Lung (tissue), 12 donors: ENCODE data around the gene BABAM2. TPM values are rescaled to one million over a fixed set of nuclear protein-coding genes. Genes with fewer than 3 reads are reported as not detected.
A peak's percentile ranks its signal among the peaks of the same experiment; 100 is the strongest.

Experiments
- ATAC-seq: fragments of 200-7000 bp; cut with Tn5 transposase; one replicate; pipeline ENCODE4 v1.9.1; 2020; ENCODE audit warnings: moderate number of reproducible peaks; ENCODE audit not compliant: insufficient read depth, low FRiP score
- DNase-seq, 3 donors: peaks; one replicate each; pipeline ENCODE4 v3.0.0-alpha.2; 2013 to 2017
- H3K27ac ChIP-seq, 2 donors: one replicate each; pipeline ENCODE4 v1.5.1; 2013; ENCODE audit warnings: mild to moderate bottlenecking in 2 of 2, moderate library complexity in 2 of 2, control low read depth in 1 of 2, inconsistent platforms in 1 of 2, low read depth in 1 of 2, low read length in 1 of 2
- H3K27me3 ChIP-seq, 3 donors: one replicate each; pipeline ENCODE4 v1.5.1; 2013; ENCODE audit warnings: low read length in 2 of 3; ENCODE audit not compliant: control insufficient read depth in 3 of 3, insufficient read depth in 3 of 3
- H3K36me3 ChIP-seq, 4 donors: one replicate each; pipeline ENCODE4 v1.5.1; 2013; ENCODE audit warnings: low read length in 4 of 4, mild to moderate bottlenecking in 1 of 4, moderate library complexity in 1 of 4; ENCODE audit not compliant: control insufficient read depth in 4 of 4, insufficient read depth in 4 of 4
- H3K4me1 ChIP-seq, 5 donors: one replicate each; pipeline ENCODE4 v1.5.1; 2013; ENCODE audit warnings: low read length in 5 of 5, mild to moderate bottlenecking in 2 of 5, moderate library complexity in 1 of 5; ENCODE audit not compliant: control insufficient read depth in 5 of 5, insufficient read depth in 5 of 5
- H3K4me3 ChIP-seq: one replicate; pipeline ENCODE4 v1.5.1; 2013; ENCODE audit warnings: mild to moderate bottlenecking, control low read depth, moderate library complexity
- H3K9ac ChIP-seq, 2 donors: one replicate each; pipeline ENCODE4 v1.5.1; 2013; ENCODE audit warnings: low read length in 2 of 2, control low read depth in 1 of 2; ENCODE audit not compliant: insufficient read depth in 1 of 2
- H3K9me3 ChIP-seq, 4 donors: one replicate each; pipeline ENCODE4 v1.5.1; 2013; ENCODE audit warnings: low read length in 3 of 4, mild to moderate bottlenecking in 1 of 4, moderate library complexity in 1 of 4; ENCODE audit not compliant: control insufficient read depth in 4 of 4, insufficient read depth in 3 of 4
- WGBS, 2 donors: extraction: QIAGEN DNeasy Blood & Tissue Kit; methylation state at CpG; one replicate each; pipeline ENCODE4 v1.1.7; 2013; 5-methylcytosine and 5-hydroxymethylcytosine counted together
- polyA plus RNA-seq, 2 donors: library from polyadenylated mRNA; stranded (reverse); fragments of 200-250 nt; gene quantifications; one replicate each; pipeline ENCODE4 v1.2.1, GENCODE V29; 2013
- total RNA-seq, 2 donors: library from RNA; depleted of rRNA in 1 of 2; stranded (reverse); fragments of >200 nt in 1 of 2; gene quantifications; one replicate each; pipeline ENCODE4 v1.2.1, GENCODE V29; 2014 to 2021
- TF ChIP-seq, protein P1 (sequence below): IDR thresholded peaks from 2 replicates; pipeline ENCODE4 v1.5.1; 2012; ENCODE audit warnings: mild to moderate bottlenecking; ENCODE audit errors: control extremely low read depth, extremely low read depth
- donor health status: control.
- donor health status: control.
- donor health status: Bipolar disorder and iron deficiency.
- donor health status: healthy.
- donor health status: DM: yes; HTN: yes; CAD: no.

The BABAM2 gene
- total and polyA plus RNA-seq, 4 donors, result 19.0 to 43.3 (median 33.7) TPM

DNA sequence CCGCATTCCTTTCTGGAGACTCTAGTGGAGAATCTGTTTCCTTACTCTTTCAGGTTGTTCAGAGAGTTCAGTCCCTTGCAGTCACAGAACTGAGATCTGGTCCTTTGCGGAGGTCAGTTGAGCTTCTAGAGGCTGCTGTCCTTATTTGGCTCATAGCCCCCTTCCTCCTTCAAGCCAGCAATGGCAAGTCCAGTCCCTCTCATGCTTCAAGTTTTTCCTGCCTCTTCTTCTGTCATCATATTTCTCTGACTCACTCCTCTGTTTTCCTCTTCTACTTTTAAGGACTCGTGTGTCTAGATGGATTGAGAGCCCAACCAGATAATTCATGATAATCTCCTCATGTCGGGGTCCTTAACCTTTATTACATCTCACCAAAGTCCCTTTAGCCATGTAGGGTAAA is 328.6 kb downstream of the BABAM2 start:
- Histone ChIP-seq H3K4me1 (peaks cover 0 to 10% (median 0%) of the 10 kb centered on the region in 5 donors), H3K27ac (no peak overlapping the region), H3K36me3 (no peaks in the 10 kb centered on the region), H3K9ac (no peak overlapping the region), H3K27me3 (no peaks in the 10 kb centered on the region), H3K4me3 (no peak overlapping the region), H3K9me3 (no peaks in the 10 kb centered on the region)
- DNase-seq (no peak), ATAC-seq (no peak)
- TF ChIP-seq, protein P1, sequence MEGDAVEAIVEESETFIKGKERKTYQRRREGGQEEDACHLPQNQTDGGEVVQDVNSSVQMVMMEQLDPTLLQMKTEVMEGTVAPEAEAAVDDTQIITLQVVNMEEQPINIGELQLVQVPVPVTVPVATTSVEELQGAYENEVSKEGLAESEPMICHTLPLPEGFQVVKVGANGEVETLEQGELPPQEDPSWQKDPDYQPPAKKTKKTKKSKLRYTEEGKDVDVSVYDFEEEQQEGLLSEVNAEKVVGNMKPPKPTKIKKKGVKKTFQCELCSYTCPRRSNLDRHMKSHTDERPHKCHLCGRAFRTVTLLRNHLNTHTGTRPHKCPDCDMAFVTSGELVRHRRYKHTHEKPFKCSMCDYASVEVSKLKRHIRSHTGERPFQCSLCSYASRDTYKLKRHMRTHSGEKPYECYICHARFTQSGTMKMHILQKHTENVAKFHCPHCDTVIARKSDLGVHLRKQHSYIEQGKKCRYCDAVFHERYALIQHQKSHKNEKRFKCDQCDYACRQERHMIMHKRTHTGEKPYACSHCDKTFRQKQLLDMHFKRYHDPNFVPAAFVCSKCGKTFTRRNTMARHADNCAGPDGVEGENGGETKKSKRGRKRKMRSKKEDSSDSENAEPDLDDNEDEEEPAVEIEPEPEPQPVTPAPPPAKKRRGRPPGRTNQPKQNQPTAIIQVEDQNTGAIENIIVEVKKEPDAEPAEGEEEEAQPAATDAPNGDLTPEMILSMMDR, result no peak
- 95 to 96% methylated on average over 4 of the region's 4 CpGs for WGBS, 2 donors

DNA sequence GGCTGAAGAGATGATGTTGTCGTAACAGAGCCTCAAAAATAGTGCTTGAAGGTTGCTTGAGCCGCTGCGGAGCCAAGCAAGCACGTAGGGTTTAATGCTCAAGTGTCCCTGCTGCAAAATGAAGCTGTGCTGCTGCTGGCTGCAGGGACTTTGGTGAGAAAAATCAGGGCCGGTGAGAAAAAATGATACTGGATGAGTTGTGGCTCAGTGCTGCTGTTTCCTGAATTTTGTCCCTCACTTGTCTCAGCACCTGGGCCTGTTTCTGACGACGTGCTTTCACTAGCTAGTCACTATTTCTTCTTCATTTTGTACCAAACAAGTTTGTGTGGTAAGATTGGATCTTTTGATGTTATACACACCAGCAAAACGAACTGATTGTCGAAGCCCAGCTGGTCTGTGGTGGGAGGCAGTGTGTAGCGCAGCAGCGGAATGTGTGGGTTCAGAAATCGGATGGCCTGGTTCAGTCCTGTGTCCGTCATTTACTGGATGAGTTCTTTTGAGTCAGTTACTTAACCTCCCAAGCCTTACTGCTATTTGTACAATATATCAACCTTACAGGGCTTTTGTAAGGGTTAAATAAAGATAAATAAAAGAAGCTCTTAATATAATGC is 329.3 kb downstream of the BABAM2 start:
- DNase-seq (no peak), ATAC-seq (no peak)
- TF ChIP-seq, protein P1, result no peak
- Histone ChIP-seq H3K27ac (no peak overlapping the region), H3K27me3 (no peaks in the 10 kb centered on the region), H3K4me3 (no peak overlapping the region), H3K9me3 (no peaks in the 10 kb centered on the region), H3K36me3 (no peaks in the 10 kb centered on the region), H3K9ac (no peak overlapping the region), H3K4me1 (peaks cover 0 to 16% (median under 1%) of the 10 kb centered on the region in 5 donors)
- WGBS, 2 donors, result 90 to 91% methylated on average over 13 of the region's 13 CpGs

DNA sequence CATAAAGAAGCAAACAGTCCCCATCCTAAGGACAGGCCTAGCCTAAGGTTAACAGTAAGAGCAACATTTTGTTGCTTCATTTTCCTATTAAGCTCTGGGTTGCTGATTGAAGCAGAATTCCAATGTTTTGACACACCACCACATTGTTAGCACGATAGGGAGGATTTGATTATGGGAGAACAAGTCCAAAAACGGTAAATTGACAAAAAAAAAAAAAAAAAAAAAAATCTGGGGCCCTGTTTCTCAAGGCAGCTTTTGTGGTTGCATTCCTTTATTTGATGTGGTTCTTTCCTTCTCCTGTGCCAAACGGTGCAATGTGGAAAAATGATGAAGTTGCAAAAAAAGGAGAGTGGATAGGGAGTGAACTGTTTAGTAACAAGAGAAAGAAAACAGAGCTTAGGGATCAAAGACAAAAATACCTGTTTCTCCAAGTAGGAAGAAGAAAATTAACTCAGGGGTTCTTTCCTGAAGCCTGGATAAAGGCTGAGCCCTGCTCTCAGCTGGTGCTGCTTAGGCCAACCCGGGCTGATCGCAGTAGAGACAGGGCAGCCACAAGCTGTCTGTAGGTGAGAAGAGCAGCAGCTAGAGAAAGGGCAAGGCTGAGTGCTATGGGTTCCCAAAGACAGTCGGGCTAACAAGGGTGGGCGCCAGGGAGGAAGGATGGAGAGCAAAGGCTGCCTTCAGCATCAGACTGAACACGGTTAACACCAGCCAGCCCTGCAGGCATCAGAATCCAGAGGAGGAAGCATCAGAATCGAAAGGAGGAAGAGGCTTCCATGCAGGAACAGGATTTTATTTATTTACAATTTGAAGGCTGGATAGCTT is 334.3 kb downstream of the BABAM2 start:
- Histone ChIP-seq H3K36me3 (no peaks in the 10 kb centered on the region), H3K27ac (peak overlapping the region in 1 of 2 donors; percentile 64), H3K9ac (no peak overlapping the region), H3K9me3 (no peaks in the 10 kb centered on the region), H3K4me3 (no peak overlapping the region), H3K27me3 (no peaks in the 10 kb centered on the region), H3K4me1 (peaks cover 0 to 14% (median 9%) of the 10 kb centered on the region in 5 donors)
- ATAC-seq (no peak), DNase-seq (peak in 2 of 3 donors; percentile 40 to 49)
- TF ChIP-seq, protein P1, result no peak
- WGBS, 2 donors, result 60 to 63% methylated on average over 9 of the region's 9 CpGs
